ENCODE measurements around the gene CUTC. TPM values are rescaled to one million over a fixed set of nuclear protein-coding genes. Genes with fewer than 3 reads are reported as not detected.
A peak's percentile ranks its signal among the peaks of the same experiment; 100 is the strongest.

CUTC gene
- total RNA-seq, 1 donor = 13.8 TPM

DNA sequence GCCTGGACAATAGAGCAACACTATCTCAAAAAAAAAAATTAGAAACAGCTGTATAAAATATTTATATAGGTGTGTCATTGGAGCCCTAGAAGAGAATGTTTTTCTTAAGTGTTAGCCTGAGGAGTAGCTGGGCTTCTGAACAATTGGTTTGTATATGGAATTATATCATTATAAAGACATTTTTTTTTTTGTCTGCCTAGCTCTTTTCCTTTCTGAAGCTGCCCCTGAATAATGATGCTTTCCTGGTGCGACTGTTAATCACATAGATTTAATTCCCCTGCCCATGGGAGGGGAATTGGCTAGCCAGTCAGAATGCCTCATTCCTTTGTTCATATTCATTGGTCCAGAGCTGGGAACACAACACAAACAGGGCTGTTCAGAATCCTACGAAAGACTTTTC lies 36.5 kb downstream of the CUTC start:
- Histone ChIP-seq H3K79me2 (ENCODE audit: insufficient read depth, low read length) (no peaks in the 10 kb centered on the region), H3K27me3 (ENCODE audit: insufficient read depth, low read length) (no peaks in the 10 kb centered on the region), H3K4me1 (ENCODE audit: insufficient read depth, low read length) (peaks cover 5% of the 10 kb centered on the region), H3K4me3 (ENCODE audit: insufficient read depth, low read length) (no peak overlapping the region), H4K20me1 (ENCODE audit: insufficient read depth, low read length) (no peaks in the 10 kb centered on the region), H3K4me2 (ENCODE audit: insufficient read depth, low read length) (peak overlapping the region; percentile 5), H3K27ac (ENCODE audit: low read depth, low read length) (no peak overlapping the region), H3K9me3 (ENCODE audit: low read depth, low read length) (no peaks in the 10 kb centered on the region), H2AFZ (ENCODE audit: low read length) (peak overlapping the region; percentile 20), H3K36me3 (ENCODE audit: insufficient read depth, low read length) (no peaks in the 10 kb centered on the region)
- TF ChIP-seq, protein P1, sequence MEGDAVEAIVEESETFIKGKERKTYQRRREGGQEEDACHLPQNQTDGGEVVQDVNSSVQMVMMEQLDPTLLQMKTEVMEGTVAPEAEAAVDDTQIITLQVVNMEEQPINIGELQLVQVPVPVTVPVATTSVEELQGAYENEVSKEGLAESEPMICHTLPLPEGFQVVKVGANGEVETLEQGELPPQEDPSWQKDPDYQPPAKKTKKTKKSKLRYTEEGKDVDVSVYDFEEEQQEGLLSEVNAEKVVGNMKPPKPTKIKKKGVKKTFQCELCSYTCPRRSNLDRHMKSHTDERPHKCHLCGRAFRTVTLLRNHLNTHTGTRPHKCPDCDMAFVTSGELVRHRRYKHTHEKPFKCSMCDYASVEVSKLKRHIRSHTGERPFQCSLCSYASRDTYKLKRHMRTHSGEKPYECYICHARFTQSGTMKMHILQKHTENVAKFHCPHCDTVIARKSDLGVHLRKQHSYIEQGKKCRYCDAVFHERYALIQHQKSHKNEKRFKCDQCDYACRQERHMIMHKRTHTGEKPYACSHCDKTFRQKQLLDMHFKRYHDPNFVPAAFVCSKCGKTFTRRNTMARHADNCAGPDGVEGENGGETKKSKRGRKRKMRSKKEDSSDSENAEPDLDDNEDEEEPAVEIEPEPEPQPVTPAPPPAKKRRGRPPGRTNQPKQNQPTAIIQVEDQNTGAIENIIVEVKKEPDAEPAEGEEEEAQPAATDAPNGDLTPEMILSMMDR (IDR thresholded peaks at IDR 0.05; ENCODE audit: extremely low read depth, low read depth, low read length) = no peak
- no peak for DNase-seq (ENCODE audit: insufficient read length, low spot score, missing footprints)

DNA sequence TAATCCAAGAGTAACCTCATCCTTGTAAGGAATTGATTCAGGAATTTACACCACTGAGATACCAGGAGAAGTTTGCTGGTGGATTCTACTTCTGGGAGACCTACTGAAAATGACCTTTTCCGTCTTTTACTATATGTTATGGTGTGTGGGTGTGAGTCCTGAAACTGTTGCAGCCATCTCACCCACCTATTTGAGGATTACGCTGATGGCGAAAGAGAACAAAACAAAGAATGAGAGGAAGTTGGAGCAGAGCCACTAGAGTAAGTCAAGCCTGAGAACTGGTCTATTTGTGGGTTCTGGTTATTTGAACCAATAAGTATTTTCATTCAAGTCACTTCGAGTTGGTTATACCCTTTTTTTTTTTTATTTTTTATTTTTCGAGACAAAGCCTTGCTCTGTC lies 37.7 kb downstream of the CUTC start:
- H2AFZ ChIP-seq (ENCODE audit: low read length) = no peak overlapping the region
- TF ChIP-seq, protein P1 (IDR thresholded peaks at IDR 0.05; ENCODE audit: extremely low read depth, low read depth, low read length) = no peak
- H3K27me3 ChIP-seq (ENCODE audit: insufficient read depth, low read length) = no peaks in the 10 kb centered on the region
- no peaks in the 10 kb centered on the region for H4K20me1 ChIP-seq (ENCODE audit: insufficient read depth, low read length)
- DNase-seq (ENCODE audit: insufficient read length, low spot score, missing footprints) = no peak
- no peak overlapping the region for H3K4me3 ChIP-seq (ENCODE audit: insufficient read depth, low read length)
- no peaks in the 10 kb centered on the region for H3K79me2 ChIP-seq (ENCODE audit: insufficient read depth, low read length)
- H3K4me2 ChIP-seq (ENCODE audit: insufficient read depth, low read length) = no peak overlapping the region
- H3K27ac ChIP-seq (ENCODE audit: low read depth, low read length) = no peak overlapping the region
- H3K36me3 ChIP-seq (ENCODE audit: insufficient read depth, low read length) = no peaks in the 10 kb centered on the region
- no peaks in the 10 kb centered on the region for H3K9me3 ChIP-seq (ENCODE audit: low read depth, low read length)
- H3K4me1 ChIP-seq (ENCODE audit: insufficient read depth, low read length) = peaks cover 5% of the 10 kb centered on the region

DNA sequence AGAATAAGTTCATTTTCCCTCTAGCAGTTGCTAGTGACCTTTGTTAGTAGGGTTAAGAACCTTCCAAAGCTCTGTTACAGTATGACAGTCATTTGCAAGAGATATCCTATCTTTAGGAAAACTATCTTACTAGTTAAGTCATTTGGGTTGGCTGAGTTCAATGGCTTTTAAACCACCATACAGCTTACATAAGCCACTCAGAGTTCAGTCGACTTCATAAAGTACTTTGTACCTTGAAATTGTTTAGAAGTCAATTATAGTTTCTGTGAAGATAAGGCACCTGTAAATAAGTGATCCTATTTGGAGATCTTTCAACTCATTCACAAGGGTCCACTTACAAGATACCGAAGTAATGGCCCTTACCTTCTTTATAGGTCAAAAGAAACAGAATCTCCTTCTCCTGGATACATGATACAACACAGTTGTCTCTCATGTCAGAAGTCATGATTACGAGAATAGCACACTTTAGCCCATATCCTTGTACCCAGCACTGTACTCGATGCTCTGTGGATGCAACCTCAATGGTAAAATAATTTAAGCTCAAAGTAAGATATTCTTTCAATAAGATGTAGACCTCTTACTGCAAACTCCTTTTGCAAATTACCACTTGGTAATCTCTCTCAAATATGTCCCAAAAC lies 38.5 kb downstream of the CUTC start:
- H3K4me3 ChIP-seq (ENCODE audit: insufficient read depth, low read length) = no peak overlapping the region
- no peaks in the 10 kb centered on the region for H3K27me3 ChIP-seq (ENCODE audit: insufficient read depth, low read length)
- H4K20me1 ChIP-seq (ENCODE audit: insufficient read depth, low read length) = no peaks in the 10 kb centered on the region
- TF ChIP-seq, protein P1 (IDR thresholded peaks at IDR 0.05; ENCODE audit: extremely low read depth, low read depth, low read length) = no peak
- H3K4me1 ChIP-seq (ENCODE audit: insufficient read depth, low read length) = peaks cover 5% of the 10 kb centered on the region
- H3K79me2 ChIP-seq (ENCODE audit: insufficient read depth, low read length) = no peaks in the 10 kb centered on the region
- no peak overlapping the region for H2AFZ ChIP-seq (ENCODE audit: low read length)
- H3K36me3 ChIP-seq (ENCODE audit: insufficient read depth, low read length) = no peaks in the 10 kb centered on the region
- no peak for DNase-seq (ENCODE audit: insufficient read length, low spot score, missing footprints)
- H3K27ac ChIP-seq (ENCODE audit: low read depth, low read length) = no peak overlapping the region
- H3K4me2 ChIP-seq (ENCODE audit: insufficient read depth, low read length) = no peak overlapping the region
- no peaks in the 10 kb centered on the region for H3K9me3 ChIP-seq (ENCODE audit: low read depth, low read length)

DNA sequence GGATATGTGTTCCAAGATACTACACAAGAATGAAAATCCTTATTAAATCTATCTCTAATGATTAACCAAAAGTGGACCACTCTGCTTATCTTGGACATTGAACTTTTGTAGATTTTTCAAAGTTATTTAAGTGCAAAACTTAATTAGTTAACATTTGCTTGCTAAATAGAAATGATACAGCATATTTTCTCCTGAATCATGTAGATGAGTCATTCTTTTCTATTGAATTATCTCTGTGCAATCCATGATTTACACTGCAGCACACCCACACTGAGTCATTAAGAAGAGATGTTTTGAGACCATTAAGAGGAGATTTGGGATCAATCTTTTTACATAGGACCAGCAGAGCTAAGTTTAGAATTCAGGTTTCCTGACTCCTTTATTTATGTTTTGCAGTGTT lies 43.8 kb downstream of the CUTC start:
- Histone ChIP-seq H3K36me3 (ENCODE audit: insufficient read depth, low read length) (no peaks in the 10 kb centered on the region), H3K27ac (ENCODE audit: low read depth, low read length) (peak overlapping the region; percentile 89)
- TF ChIP-seq, protein P1 (IDR thresholded peaks at IDR 0.05; ENCODE audit: extremely low read depth, low read depth, low read length) = no peak

More for the DNA sequence above, 43.8 kb downstream of the CUTC start:
- H3K9me3 ChIP-seq (ENCODE audit: low read depth, low read length) = no peaks in the 10 kb centered on the region
- H3K4me2 ChIP-seq (ENCODE audit: insufficient read depth, low read length) = peak overlapping the region; percentile 52
- H3K4me3 ChIP-seq (ENCODE audit: insufficient read depth, low read length) = no peak overlapping the region
- peaks cover 29% of the 10 kb centered on the region for H3K4me1 ChIP-seq (ENCODE audit: insufficient read depth, low read length)
- no peak overlapping the region for H2AFZ ChIP-seq (ENCODE audit: low read length)
- DNase-seq (ENCODE audit: insufficient read length, low spot score, missing footprints) = peak; percentile 87
- no peaks in the 10 kb centered on the region for H3K27me3 ChIP-seq (ENCODE audit: insufficient read depth, low read length)
- no peaks in the 10 kb centered on the region for H3K79me2 ChIP-seq (ENCODE audit: insufficient read depth, low read length)
- H4K20me1 ChIP-seq (ENCODE audit: insufficient read depth, low read length) = no peaks in the 10 kb centered on the region
